CD14-positive monocyte (primary cell): ENCODE data around the gene BRSK2. TPM values are rescaled to one million over a fixed set of nuclear protein-coding genes. Genes with fewer than 3 reads are reported as not detected.

Experiments
- DNase-seq, 3 donors: peaks; one replicate each; pipeline ENCODE4 v3.0.0-alpha.2; 2011 to 2022
- H2AFZ ChIP-seq: 2 replicates; pipeline ENCODE4 v1.6.0; 2012; ENCODE audit warnings: mild to moderate bottlenecking, low read depth, low read length, inconsistent platforms; ENCODE audit not compliant: insufficient read depth, poor library complexity, severe bottlenecking
- H3K27ac ChIP-seq, 2 donors: 1 replicate in 1 of 2; 2 replicates in 1 of 2; pipeline ENCODE4 v1.5.1; 2012 to 2013; ENCODE audit warnings: low read length in 2 of 2, control low read depth in 1 of 2, inconsistent platforms in 1 of 2, low read depth in 1 of 2, mild to moderate bottlenecking in 1 of 2
- H3K27me3 ChIP-seq, 2 donors: one replicate each; pipeline versions ENCODE4 v1.6.0 to v1.6.1; 2011 to 2013; ENCODE audit warnings: low read length in 2 of 2; ENCODE audit not compliant: control insufficient read depth in 2 of 2, insufficient read depth in 2 of 2
- H3K36me3 ChIP-seq, 2 donors: replicated peaks in 1 of 2; 1 replicate in 1 of 2; 2 replicates in 1 of 2; pipeline versions ENCODE4 v1.5.1 to v1.6.1; 2012 to 2013; ENCODE audit warnings: low read length in 2 of 2, control low read depth in 1 of 2, inconsistent platforms in 1 of 2, mild to moderate bottlenecking in 1 of 2; ENCODE audit not compliant: insufficient read depth in 2 of 2, control insufficient read depth in 1 of 2
- H3K4me1 ChIP-seq, 2 donors: 1 replicate in 1 of 2; 2 replicates in 1 of 2; pipeline versions ENCODE4 v1.5.1 to v1.6.1; 2012 to 2013; ENCODE audit warnings: low read length in 2 of 2, control low read depth in 1 of 2, inconsistent platforms in 1 of 2, mild to moderate bottlenecking in 1 of 2, moderate library complexity in 1 of 2; ENCODE audit not compliant: insufficient read depth in 2 of 2, control insufficient read depth in 1 of 2
- H3K4me2 ChIP-seq: replicated peaks from 2 replicates; pipeline ENCODE3; 2012; ENCODE audit warnings: low read length, moderate library complexity, mild to moderate bottlenecking; ENCODE audit not compliant: poor library complexity, severe bottlenecking; ENCODE audit errors: extremely low read depth
- H3K4me3 ChIP-seq, 3 experiments: fragments of 200-600 bp in 1 of 3; sonication (generic) in 1 of 3; replicated peaks in 1 of 3; 1 replicate in 2 of 3; 2 replicates in 1 of 3; pipeline ENCODE4 v1.5.1; 2011 to 2013; ENCODE audit warnings: low read length in 3 of 3, mild to moderate bottlenecking in 3 of 3, control low read depth in 2 of 3, low read depth in 2 of 3, inconsistent platforms in 1 of 3, moderate library complexity in 1 of 3
- H3K79me2 ChIP-seq: 2 replicates; pipeline ENCODE4 v1.6.0; 2012; ENCODE audit warnings: mild to moderate bottlenecking, control low read depth, inconsistent platforms, low read length, moderate library complexity; ENCODE audit not compliant: insufficient read depth
- H3K9ac ChIP-seq: 2 replicates; pipeline ENCODE4 v1.6.0; 2017; ENCODE audit warnings: low read length, mild to moderate bottlenecking; ENCODE audit not compliant: insufficient read depth, poor library complexity, severe bottlenecking
- H3K9me3 ChIP-seq, 2 donors: replicated peaks in 1 of 2; 1 replicate in 1 of 2; 2 replicates in 1 of 2; pipeline versions ENCODE4 v1.5.1 to v1.6.1; 2012 to 2013; ENCODE audit warnings: low read length in 2 of 2, control low read depth in 1 of 2; ENCODE audit not compliant: control insufficient read depth in 1 of 2, insufficient read depth in 1 of 2
- H4K20me1 ChIP-seq: 2 replicates; pipeline ENCODE4 v1.6.0; 2012; ENCODE audit warnings: mild to moderate bottlenecking, low read length, control low read depth, moderate library complexity; ENCODE audit not compliant: insufficient read depth
- H3K27ac Mint-ChIP-seq, 7 donors: one replicate each; pipeline ENCODE4 v1.8.0; 2020; ENCODE audit warnings: mild to moderate bottlenecking in 7 of 7, mixed read lengths in 7 of 7, moderate library complexity in 6 of 7, inconsistent platforms in 2 of 7
- H3K27me3 Mint-ChIP-seq, 3 donors: one replicate each; pipeline ENCODE4 v1.8.0; 2021 to 2022; ENCODE audit warnings: low read depth in 3 of 3, mild to moderate bottlenecking in 3 of 3, mixed read lengths in 3 of 3, moderate library complexity in 3 of 3, inconsistent platforms in 1 of 3
- H3K36me3 Mint-ChIP-seq, 2 donors: one replicate each; pipeline ENCODE4 v1.8.0; 2020; ENCODE audit warnings: mixed read lengths in 2 of 2, inconsistent platforms in 1 of 2, mild to moderate bottlenecking in 1 of 2
- H3K4me1 Mint-ChIP-seq: one replicate; pipeline ENCODE4 v1.8.0; 2020; ENCODE audit warnings: mild to moderate bottlenecking, mixed read lengths
- H3K4me3 Mint-ChIP-seq, 2 donors: one replicate each; pipeline ENCODE4 v1.8.0; 2020; ENCODE audit warnings: mild to moderate bottlenecking in 2 of 2, mixed read lengths in 2 of 2, moderate library complexity in 1 of 2
- H3K9me3 Mint-ChIP-seq, 7 donors: one replicate each; pipeline ENCODE4 v1.8.0; 2020 to 2022; ENCODE audit warnings: mixed read lengths in 7 of 7, mild to moderate bottlenecking in 6 of 7, moderate library complexity in 6 of 7, inconsistent platforms in 2 of 7
- WGBS: methylation state at CpG from one replicate; pipeline ENCODE4 v1.1.5; 2013; ENCODE audit warnings: missing lambda C conversion rate; ENCODE audit not compliant: insufficient coverage; 5-methylcytosine and 5-hydroxymethylcytosine counted together
- intact Hi-C, 2 donors: fragments of 100-400 bp; cut with micrococcal nuclease; formaldehyde crosslinking; loops; one replicate each; pipeline versions ENCODE4 v1.15.0 to v1.15.1; 2023
- polyA plus RNA-seq, 3 donors: library from polyadenylated mRNA; depleted of rRNA in 1 of 3; unstranded in 2 of 3; stranded (reverse) in 1 of 3; fragments of 300-500 nt in 2 of 3; fragments of >200 nt in 1 of 3; fragmentation: Illumina TruSeq in 2 of 3; gene quantifications; 1 replicate in 2 of 3; 2 replicates in 1 of 3; pipeline ENCODE4 v1.2.3, GENCODE V29; 2012 to 2021
- TF ChIP-seq, protein P1 (sequence below): fragments of 200-600 bp; IDR thresholded peaks from one replicate; pipeline ENCODE4 v1.8.0; 2022; ENCODE audit warnings: antibody characterized with exemption, mild to moderate bottlenecking

Gene BRSK2
- polyA plus RNA-seq, 3 donors: 0.13 TPM; not detected in 2

DNA sequence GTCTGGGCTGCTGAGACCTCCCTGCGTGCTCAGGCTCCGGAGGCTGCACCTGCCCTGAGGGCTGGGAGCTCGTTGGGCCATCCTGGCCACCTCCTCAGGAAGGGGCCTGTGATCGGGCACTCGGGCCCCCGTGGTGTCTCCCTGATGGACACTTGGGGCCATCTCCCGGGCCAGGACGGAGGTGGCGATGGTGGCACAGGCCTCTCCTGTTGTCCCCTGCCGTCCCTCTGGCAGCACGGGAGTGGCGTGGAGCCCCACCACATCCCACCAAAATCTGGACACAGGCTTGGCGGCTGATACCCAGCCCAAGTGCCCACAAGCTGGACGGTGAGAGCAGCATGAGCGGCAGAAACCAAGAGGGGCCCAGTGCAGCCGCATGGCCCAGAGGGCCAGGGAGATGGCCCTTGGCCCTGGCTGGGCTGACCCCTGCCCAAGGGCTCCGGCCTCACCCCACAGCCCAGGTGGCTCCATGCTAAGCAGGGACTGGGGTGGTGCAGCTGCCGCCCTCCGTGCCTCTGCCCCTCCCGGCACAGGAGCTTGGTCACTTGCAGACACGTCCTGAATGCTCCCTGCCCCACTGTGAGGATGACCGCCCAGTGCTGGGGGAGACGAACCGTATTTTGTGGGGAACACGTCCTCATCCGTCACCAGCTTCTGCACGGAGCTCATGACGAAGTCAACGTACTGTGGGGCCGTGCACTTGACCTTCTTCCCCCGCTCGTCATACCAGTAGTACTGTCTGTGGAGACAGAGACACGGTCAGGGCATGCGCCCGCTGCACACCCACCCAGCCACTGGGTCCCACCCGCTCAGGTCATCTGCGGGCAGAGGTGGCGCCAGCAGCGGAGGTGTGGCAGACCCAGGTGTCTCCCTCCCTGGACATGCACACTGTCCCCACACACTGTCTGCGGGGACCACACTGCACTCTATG is 81.2 kb downstream of the BRSK2 start:
- TF ChIP-seq, protein P1, sequence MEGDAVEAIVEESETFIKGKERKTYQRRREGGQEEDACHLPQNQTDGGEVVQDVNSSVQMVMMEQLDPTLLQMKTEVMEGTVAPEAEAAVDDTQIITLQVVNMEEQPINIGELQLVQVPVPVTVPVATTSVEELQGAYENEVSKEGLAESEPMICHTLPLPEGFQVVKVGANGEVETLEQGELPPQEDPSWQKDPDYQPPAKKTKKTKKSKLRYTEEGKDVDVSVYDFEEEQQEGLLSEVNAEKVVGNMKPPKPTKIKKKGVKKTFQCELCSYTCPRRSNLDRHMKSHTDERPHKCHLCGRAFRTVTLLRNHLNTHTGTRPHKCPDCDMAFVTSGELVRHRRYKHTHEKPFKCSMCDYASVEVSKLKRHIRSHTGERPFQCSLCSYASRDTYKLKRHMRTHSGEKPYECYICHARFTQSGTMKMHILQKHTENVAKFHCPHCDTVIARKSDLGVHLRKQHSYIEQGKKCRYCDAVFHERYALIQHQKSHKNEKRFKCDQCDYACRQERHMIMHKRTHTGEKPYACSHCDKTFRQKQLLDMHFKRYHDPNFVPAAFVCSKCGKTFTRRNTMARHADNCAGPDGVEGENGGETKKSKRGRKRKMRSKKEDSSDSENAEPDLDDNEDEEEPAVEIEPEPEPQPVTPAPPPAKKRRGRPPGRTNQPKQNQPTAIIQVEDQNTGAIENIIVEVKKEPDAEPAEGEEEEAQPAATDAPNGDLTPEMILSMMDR: no peak
- peaks cover 50 to 68% of the 10 kb centered on the region in 2 donors for H3K36me3 Mint-ChIP-seq
- H3K27me3 ChIP-seq: no peaks in the 10 kb centered on the region
- no peak overlapping the region for H3K27ac Mint-ChIP-seq
- H3K79me2 ChIP-seq: no peaks in the 10 kb centered on the region
- H4K20me1 ChIP-seq: no peaks in the 10 kb centered on the region
- H3K4me2 ChIP-seq: no peak overlapping the region
- H3K27me3 Mint-ChIP-seq: peaks cover 0 to 1% (median 0%) of the 10 kb centered on the region in 3 donors
- H3K9ac ChIP-seq: no peak overlapping the region
- peaks cover 0 to 5% (median 0%) of the 10 kb centered on the region in 7 donors for H3K9me3 Mint-ChIP-seq
- no peak for DNase-seq
- no peak overlapping the region for H3K27ac ChIP-seq
- 99% methylated on average over 37 of the region's 40 CpGs for WGBS
- intact Hi-C loops: no loop called here
- no peak overlapping the region for H2AFZ ChIP-seq
- H3K4me1 Mint-ChIP-seq: no peaks in the 10 kb centered on the region
- H3K36me3 ChIP-seq: peaks cover 44 to 69% of the 10 kb centered on the region in 2 donors
- H3K4me1 ChIP-seq: no peaks in the 10 kb centered on the region
- no peaks in the 10 kb centered on the region for H3K9me3 ChIP-seq
- no peak overlapping the region for H3K4me3 ChIP-seq
- no peak overlapping the region for H3K4me3 Mint-ChIP-seq

DNA sequence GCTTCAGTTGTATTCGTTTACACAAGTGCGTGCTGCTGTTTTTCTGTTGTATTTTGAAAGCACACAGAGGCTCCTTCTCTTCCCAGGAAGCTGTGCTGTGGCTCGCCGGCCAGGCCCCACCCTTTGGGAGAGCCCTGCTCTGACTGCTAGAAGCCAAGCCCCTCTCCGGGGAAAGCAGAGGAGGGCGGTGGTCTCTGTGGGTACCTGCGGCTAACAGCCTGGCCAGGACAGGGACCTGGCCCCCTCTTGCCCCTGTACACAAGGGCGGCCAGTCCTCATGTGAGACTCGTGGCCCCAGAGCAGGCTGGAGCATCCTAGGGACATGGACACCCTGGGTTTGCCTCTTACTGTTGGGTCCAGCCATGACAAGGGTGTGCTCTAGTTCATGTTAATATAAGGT is 82.0 kb downstream of the BRSK2 start:
- Mint-ChIP-seq H3K27ac (no peak overlapping the region), H3K4me3 (no peak overlapping the region), H3K36me3 (peaks cover 57 to 71% of the 10 kb centered on the region in 2 donors), H3K4me1 (no peaks in the 10 kb centered on the region), H3K27me3 (peaks cover 0 to 1% (median 0%) of the 10 kb centered on the region in 3 donors), H3K9me3 (peaks cover 0 to 3% (median 0%) of the 10 kb centered on the region in 7 donors)
- no peaks in the 10 kb centered on the region for H3K27me3 ChIP-seq
- H3K4me2 ChIP-seq: no peak overlapping the region
- H2AFZ ChIP-seq: no peak overlapping the region
- H3K9me3 ChIP-seq: no peaks in the 10 kb centered on the region
- intact Hi-C loops: no loop called here
- H3K9ac ChIP-seq: no peak overlapping the region
- no peak overlapping the region for H3K27ac ChIP-seq
- no peaks in the 10 kb centered on the region for H3K4me1 ChIP-seq
- DNase-seq: no peak
- TF ChIP-seq, protein P1: no peak
- peaks cover 46 to 77% of the 10 kb centered on the region in 2 donors for H3K36me3 ChIP-seq
- peaks cover under 1% of the 10 kb centered on the region for H4K20me1 ChIP-seq
- WGBS: 94% methylated on average over 7 of the region's 9 CpGs
- H3K79me2 ChIP-seq: no peaks in the 10 kb centered on the region
- no peak overlapping the region for H3K4me3 ChIP-seq
